ENCODE measurements around the gene ZNF236.

The ZNF236 gene

DNA sequence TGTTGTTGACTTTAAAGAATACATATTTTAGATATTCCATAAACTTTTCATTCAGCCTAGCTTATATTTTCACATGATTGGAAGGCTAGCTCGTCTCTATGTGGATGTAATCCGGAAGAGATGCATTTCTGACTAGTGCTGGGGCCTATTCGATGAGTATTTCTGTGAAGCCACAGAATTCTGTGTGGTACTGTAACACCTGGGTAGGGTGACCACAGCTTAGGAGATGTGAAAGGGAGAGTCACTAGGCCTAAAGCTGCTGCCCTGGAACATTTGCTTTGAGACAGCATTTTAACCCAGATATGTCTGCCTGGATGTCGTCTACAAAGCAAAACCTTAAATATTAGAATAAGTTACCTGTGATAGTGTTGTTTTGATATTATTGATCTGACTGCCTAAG, 83.5 kb downstream of the ZNF236 start:
- TF ChIP-seq EP300 (IDR thresholded peaks at IDR 0.05; ENCODE audit: borderline replicate concordance) (no peak), ZBTB7A (IDR thresholded peaks at IDR 0.05; ENCODE audit: low read depth) (no peak), NFIC (IDR thresholded peaks at IDR 0.05) (no peak), CREB1 (IDR thresholded peaks at IDR 0.05; ENCODE audit: low read depth) (no peak), EGR1 (IDR thresholded peaks at IDR 0.05) (no peak), YY1 (IDR thresholded peaks at IDR 0.05; ENCODE audit: low read depth) (no peak), CEBPB (IDR thresholded peaks at IDR 0.05) (no peak)

DNA sequence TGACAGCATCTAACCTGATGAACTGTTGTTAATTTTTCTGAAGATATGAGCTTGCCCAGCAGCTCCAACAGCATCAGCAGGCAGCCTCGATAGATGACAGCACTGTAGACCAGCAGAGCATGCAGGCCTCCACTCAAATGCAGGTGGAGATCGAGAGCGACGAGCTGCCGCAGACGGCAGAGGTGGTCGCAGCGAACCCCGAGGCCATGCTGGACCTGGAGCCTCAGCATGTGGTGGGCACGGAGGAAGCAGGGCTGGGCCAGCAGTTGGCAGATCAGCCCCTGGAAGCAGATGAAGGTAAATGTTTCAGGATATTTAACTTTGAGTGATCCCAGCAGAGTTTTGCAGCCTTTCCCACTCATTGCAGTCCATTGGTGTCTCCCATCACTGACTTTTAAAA, 85.9 kb downstream of the ZNF236 start:
- TF ChIP-seq, protein P1, sequence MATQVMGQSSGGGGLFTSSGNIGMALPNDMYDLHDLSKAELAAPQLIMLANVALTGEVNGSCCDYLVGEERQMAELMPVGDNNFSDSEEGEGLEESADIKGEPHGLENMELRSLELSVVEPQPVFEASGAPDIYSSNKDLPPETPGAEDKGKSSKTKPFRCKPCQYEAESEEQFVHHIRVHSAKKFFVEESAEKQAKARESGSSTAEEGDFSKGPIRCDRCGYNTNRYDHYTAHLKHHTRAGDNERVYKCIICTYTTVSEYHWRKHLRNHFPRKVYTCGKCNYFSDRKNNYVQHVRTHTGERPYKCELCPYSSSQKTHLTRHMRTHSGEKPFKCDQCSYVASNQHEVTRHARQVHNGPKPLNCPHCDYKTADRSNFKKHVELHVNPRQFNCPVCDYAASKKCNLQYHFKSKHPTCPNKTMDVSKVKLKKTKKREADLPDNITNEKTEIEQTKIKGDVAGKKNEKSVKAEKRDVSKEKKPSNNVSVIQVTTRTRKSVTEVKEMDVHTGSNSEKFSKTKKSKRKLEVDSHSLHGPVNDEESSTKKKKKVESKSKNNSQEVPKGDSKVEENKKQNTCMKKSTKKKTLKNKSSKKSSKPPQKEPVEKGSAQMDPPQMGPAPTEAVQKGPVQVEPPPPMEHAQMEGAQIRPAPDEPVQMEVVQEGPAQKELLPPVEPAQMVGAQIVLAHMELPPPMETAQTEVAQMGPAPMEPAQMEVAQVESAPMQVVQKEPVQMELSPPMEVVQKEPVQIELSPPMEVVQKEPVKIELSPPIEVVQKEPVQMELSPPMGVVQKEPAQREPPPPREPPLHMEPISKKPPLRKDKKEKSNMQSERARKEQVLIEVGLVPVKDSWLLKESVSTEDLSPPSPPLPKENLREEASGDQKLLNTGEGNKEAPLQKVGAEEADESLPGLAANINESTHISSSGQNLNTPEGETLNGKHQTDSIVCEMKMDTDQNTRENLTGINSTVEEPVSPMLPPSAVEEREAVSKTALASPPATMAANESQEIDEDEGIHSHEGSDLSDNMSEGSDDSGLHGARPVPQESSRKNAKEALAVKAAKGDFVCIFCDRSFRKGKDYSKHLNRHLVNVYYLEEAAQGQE (IDR thresholded peaks at IDR 0.05; ENCODE audit: low read depth), result no peak
- TF ChIP-seq ZBTB7A (IDR thresholded peaks at IDR 0.05; ENCODE audit: low read depth) (no peak), CREB1 (IDR thresholded peaks at IDR 0.05; ENCODE audit: low read depth) (no peak), EP300 (IDR thresholded peaks at IDR 0.05; ENCODE audit: borderline replicate concordance) (no peak), TCF12 (IDR thresholded peaks at IDR 0.05; ENCODE audit: low read depth) (no peak), YY1 (IDR thresholded peaks at IDR 0.05; ENCODE audit: low read depth) (no peak), CEBPB (IDR thresholded peaks at IDR 0.05) (no peak), RAD21 (IDR thresholded peaks at IDR 0.05; ENCODE audit: low read depth) (no peak), EGR1 (IDR thresholded peaks at IDR 0.05) (no peak), FOXM1 (IDR thresholded peaks at IDR 0.05; ENCODE audit: borderline replicate concordance, low read depth) (no peak), TAF1 (IDR thresholded peaks at IDR 0.05; ENCODE audit: low read depth) (no peak), TEAD4 (IDR thresholded peaks at IDR 0.05) (no peak)
- TF ChIP-seq, protein P2, sequence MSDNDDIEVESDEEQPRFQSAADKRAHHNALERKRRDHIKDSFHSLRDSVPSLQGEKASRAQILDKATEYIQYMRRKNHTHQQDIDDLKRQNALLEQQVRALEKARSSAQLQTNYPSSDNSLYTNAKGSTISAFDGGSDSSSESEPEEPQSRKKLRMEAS (IDR thresholded peaks at IDR 0.05), result no peak

DNA sequence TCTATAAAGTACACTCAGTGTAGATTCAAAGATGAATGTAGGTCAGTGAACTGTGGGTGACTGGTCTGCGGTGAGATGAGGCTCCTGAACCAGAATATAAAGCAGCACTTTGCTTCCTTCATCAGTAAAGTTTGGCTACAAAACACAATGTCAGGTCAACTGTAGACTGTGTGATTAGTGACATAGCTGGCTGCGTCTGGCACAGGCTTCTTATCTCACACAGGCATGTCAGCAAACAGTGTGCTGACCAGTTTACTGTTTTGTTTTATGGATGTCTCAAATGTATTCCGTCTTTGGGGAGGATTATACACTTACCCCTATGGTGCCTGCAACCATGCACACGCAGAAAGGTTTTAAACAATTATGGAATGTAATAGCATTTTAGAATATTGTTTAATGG, 87.1 kb downstream of the ZNF236 start:
- TF ChIP-seq YY1 (IDR thresholded peaks at IDR 0.05; ENCODE audit: low read depth) (no peak), CREB1 (IDR thresholded peaks at IDR 0.05; ENCODE audit: low read depth) (no peak), EGR1 (IDR thresholded peaks at IDR 0.05) (no peak), NFIC (IDR thresholded peaks at IDR 0.05) (no peak), TCF12 (IDR thresholded peaks at IDR 0.05; ENCODE audit: low read depth) (no peak), RAD21 (IDR thresholded peaks at IDR 0.05; ENCODE audit: low read depth) (no peak), TAF1 (IDR thresholded peaks at IDR 0.05; ENCODE audit: low read depth) (no peak), EP300 (IDR thresholded peaks at IDR 0.05; ENCODE audit: borderline replicate concordance) (no peak)
- TF ChIP-seq, protein P1 (IDR thresholded peaks at IDR 0.05; ENCODE audit: low read depth), result no peak
- TF ChIP-seq, protein P3, sequence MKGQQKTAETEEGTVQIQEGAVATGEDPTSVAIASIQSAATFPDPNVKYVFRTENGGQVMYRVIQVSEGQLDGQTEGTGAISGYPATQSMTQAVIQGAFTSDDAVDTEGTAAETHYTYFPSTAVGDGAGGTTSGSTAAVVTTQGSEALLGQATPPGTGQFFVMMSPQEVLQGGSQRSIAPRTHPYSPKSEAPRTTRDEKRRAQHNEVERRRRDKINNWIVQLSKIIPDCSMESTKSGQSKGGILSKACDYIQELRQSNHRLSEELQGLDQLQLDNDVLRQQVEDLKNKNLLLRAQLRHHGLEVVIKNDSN (IDR thresholded peaks at IDR 0.05), result no peak
- TF ChIP-seq, protein P2 (IDR thresholded peaks at IDR 0.05), result no peak

DNA sequence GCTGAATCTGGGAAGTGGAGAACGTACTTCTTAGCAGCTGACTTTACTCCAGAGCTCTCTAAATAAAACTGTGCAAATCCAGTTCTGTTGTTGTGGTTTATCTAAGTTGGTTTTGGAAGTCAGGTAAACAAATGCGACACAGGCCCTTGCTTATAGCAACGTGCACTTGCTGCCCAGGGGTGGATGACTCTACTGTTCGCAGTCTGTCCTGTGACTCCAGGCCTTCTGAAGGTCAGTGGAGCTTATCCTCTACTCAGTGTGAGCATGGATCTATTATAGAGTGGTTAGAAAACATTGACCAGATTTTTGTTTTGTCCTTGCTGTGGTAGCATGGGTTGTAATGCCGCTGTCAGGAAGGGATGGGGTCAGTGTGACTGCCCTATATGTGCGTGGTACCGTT, 89.1 kb downstream of the ZNF236 start:
- TF ChIP-seq TAF1 (IDR thresholded peaks at IDR 0.05; ENCODE audit: low read depth) (no peak), EP300 (IDR thresholded peaks at IDR 0.05; ENCODE audit: borderline replicate concordance) (no peak), EGR1 (IDR thresholded peaks at IDR 0.05) (no peak), FOXM1 (IDR thresholded peaks at IDR 0.05; ENCODE audit: borderline replicate concordance, low read depth) (no peak), YY1 (IDR thresholded peaks at IDR 0.05; ENCODE audit: low read depth) (no peak), NFIC (IDR thresholded peaks at IDR 0.05) (no peak), TCF12 (IDR thresholded peaks at IDR 0.05; ENCODE audit: low read depth) (no peak), RAD21 (IDR thresholded peaks at IDR 0.05; ENCODE audit: low read depth) (no peak), ZBTB7A (IDR thresholded peaks at IDR 0.05; ENCODE audit: low read depth) (no peak), TEAD4 (IDR thresholded peaks at IDR 0.05) (no peak), CEBPB (IDR thresholded peaks at IDR 0.05) (no peak), CREB1 (IDR thresholded peaks at IDR 0.05; ENCODE audit: low read depth) (no peak)
- TF ChIP-seq, protein P2 (IDR thresholded peaks at IDR 0.05), result no peak
- TF ChIP-seq, protein P1 (IDR thresholded peaks at IDR 0.05; ENCODE audit: low read depth), result no peak

DNA sequence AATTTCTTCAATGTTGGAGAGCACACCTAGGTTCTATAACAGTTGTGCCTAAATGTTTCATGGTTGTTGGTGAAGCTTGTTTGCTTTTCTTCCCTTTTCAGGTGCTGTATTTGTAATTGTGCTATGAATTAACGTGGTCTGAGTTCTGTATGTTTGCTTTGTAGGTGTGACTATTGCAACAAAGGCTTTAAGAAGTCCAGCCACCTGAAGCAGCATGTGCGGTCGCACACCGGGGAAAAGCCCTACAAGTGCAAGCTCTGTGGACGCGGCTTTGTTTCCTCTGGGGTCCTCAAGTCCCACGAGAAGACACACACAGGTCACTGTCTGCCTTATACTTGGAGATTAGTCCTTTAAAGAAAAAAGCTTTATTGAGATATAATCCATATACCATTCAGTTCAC, 91.2 kb downstream of the ZNF236 start:
- TF ChIP-seq CEBPB (IDR thresholded peaks at IDR 0.05), result no peak
- no peak for TF ChIP-seq NFIC (IDR thresholded peaks at IDR 0.05)
- TF ChIP-seq, protein P2 (IDR thresholded peaks at IDR 0.05), result no peak
- TF ChIP-seq, protein P1 (IDR thresholded peaks at IDR 0.05; ENCODE audit: low read depth), result no peak
- no peak for TF ChIP-seq TEAD4 (IDR thresholded peaks at IDR 0.05)
- no peak for TF ChIP-seq FOXM1 (IDR thresholded peaks at IDR 0.05; ENCODE audit: borderline replicate concordance, low read depth)
- TF ChIP-seq TCF12 (IDR thresholded peaks at IDR 0.05; ENCODE audit: low read depth), result no peak
- no peak for TF ChIP-seq CREB1 (IDR thresholded peaks at IDR 0.05; ENCODE audit: low read depth)
- TF ChIP-seq ZBTB7A (IDR thresholded peaks at IDR 0.05; ENCODE audit: low read depth), result no peak
- no peak for TF ChIP-seq EGR1 (IDR thresholded peaks at IDR 0.05)

Data from Ishikawa (cell line).